ENCODE measurements around the gene CAVIN3. TPM values are rescaled to one million over a fixed set of nuclear protein-coding genes. Genes with fewer than 3 reads are reported as not detected.

CAVIN3 gene
- total RNA-seq, 2 donors from 2014 or later, result 46.1 to 92.4 TPM

GRCh38 chr11:6315811-6316425 is 4.4 kb downstream of the CAVIN3 start:
- Histone ChIP-seq H3K9me3 (no peaks in the 10 kb centered on the region), H3K4me3 (no peak overlapping the region), H3K27ac (no peak overlapping the region), H3K27me3 (replicated peaks; ENCODE audit: insufficient read depth) (no peaks in the 10 kb centered on the region), H3K36me3 (no peaks in the 10 kb centered on the region), H3K4me1 (replicated peaks) (no peaks in the 10 kb centered on the region)
- TF ChIP-seq POLR2AphosphoS5 (IDR thresholded peaks at IDR 0.05) (no peak), CTCF (IDR thresholded peaks at IDR 0.05) (peak; percentile 48 to 77 (median 60)), POLR2A (IDR thresholded peaks at IDR 0.05) (no peak)
- DNase-seq (ENCODE audit: low spot score), result peak; percentile 38
- intact Hi-C loops (cut with DNase I), result loop anchor here (5.0 kb wide), 2 partner anchors 64 to 294 kb away; no protein-coding TSS in a partner anchor
- WGBS, result 4% methylated on average over 10 of the region's 10 CpGs

DNA sequence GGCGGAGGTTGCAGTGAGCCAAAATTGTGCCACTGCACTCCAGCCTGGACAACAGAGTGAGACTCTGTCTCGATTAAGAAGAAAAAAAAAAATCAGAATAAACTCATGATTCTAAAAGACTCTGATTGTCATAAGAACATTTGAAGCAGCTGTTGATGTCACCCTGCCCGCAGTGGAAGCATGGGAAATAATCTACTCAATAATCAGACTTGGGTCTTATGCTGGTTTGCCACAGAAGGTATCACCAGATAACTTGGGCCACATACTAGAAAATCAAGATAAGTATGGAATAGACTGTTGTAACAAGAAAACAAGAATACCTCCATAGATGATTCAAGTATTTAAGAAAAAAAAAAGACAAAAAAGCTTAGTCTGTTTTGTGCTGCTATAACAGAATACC is 8.2 kb downstream of the CAVIN3 start:
- no peak overlapping the region for H3K27ac ChIP-seq
- DNase-seq (ENCODE audit: low spot score), result no peak

DNA sequence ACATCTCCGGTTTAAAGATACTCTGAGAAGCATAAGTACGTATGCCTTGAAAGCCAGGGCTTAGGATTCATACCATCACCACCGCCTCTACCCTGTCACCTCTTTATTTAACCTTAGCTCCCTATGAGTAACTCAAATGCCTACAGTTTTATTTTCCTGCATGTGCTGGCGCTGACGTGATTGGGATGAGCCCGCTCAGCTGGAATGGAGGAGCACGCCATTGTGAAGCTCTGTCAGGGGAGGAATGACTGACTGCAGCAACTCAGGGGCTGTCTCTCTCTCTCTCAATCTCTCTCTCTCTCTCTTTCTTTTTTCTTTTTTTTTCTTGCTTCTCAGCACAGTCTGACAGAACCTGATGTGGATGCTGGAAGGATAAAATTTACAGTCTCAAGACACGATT is 12.4 kb downstream of the CAVIN3 start:
- Histone ChIP-seq H3K4me3 (no peak overlapping the region), H3K27ac (no peak overlapping the region), H3K4me1 (replicated peaks) (no peaks in the 10 kb centered on the region), H3K9me3 (no peaks in the 10 kb centered on the region), H3K27me3 (replicated peaks; ENCODE audit: insufficient read depth) (no peaks in the 10 kb centered on the region), H3K36me3 (no peaks in the 10 kb centered on the region)
- no peak for DNase-seq (ENCODE audit: low spot score)
- intact Hi-C loops (cut with DNase I), result no loop called here
- TF ChIP-seq POLR2AphosphoS5 (IDR thresholded peaks at IDR 0.05), result no peak
- TF ChIP-seq CTCF (IDR thresholded peaks at IDR 0.05), result no peak
- no peak for TF ChIP-seq POLR2A (IDR thresholded peaks at IDR 0.05)
- 66% methylated on average over 8 of the region's 8 CpGs for WGBS

More for the DNA sequence above, 8.2 kb downstream of the CAVIN3 start:
- intact Hi-C loops (cut with DNase I), result no loop called here
- Histone ChIP-seq H3K9me3 (no peaks in the 10 kb centered on the region), H3K4me3 (no peak overlapping the region), H3K36me3 (no peaks in the 10 kb centered on the region), H3K4me1 (replicated peaks) (no peaks in the 10 kb centered on the region), H3K27me3 (replicated peaks; ENCODE audit: insufficient read depth) (no peaks in the 10 kb centered on the region)
- no peak for TF ChIP-seq CTCF (IDR thresholded peaks at IDR 0.05)
- no peak for TF ChIP-seq POLR2A (IDR thresholded peaks at IDR 0.05)
- TF ChIP-seq POLR2AphosphoS5 (IDR thresholded peaks at IDR 0.05), result no peak
- WGBS, result 93% methylated on average over 3 of the region's 3 CpGs

- intact Hi-C loops (cut with DNase I), result no loop called here
- 69% methylated on average over 4 of the region's 4 CpGs for WGBS
Observed at GRCh38 chr11:6305297-6305696, 15.0 kb downstream of the CAVIN3 start.

More at GRCh38 chr11:6305297-6305696, 15.0 kb downstream of the CAVIN3 start:
- no peak overlapping the region for H3K27ac ChIP-seq
- H3K4me1 ChIP-seq (replicated peaks), result no peaks in the 10 kb centered on the region
- no peak overlapping the region for H3K4me3 ChIP-seq
- H3K27me3 ChIP-seq (replicated peaks; ENCODE audit: insufficient read depth), result no peaks in the 10 kb centered on the region
- no peak for DNase-seq (ENCODE audit: low spot score)
- TF ChIP-seq CTCF (IDR thresholded peaks at IDR 0.05) (no peak), POLR2A (IDR thresholded peaks at IDR 0.05) (no peak), POLR2AphosphoS5 (IDR thresholded peaks at IDR 0.05) (no peak)
- H3K9me3 ChIP-seq, result no peaks in the 10 kb centered on the region
- H3K36me3 ChIP-seq, result no peaks in the 10 kb centered on the region
